ENCODE results near the gene GNAT1. TPM values are rescaled to one million over a fixed set of nuclear protein-coding genes. Genes with fewer than 3 reads are reported as not detected.

GNAT1 gene
- total RNA-seq, 2 donors from 2014 or later, result not detected

DNA sequence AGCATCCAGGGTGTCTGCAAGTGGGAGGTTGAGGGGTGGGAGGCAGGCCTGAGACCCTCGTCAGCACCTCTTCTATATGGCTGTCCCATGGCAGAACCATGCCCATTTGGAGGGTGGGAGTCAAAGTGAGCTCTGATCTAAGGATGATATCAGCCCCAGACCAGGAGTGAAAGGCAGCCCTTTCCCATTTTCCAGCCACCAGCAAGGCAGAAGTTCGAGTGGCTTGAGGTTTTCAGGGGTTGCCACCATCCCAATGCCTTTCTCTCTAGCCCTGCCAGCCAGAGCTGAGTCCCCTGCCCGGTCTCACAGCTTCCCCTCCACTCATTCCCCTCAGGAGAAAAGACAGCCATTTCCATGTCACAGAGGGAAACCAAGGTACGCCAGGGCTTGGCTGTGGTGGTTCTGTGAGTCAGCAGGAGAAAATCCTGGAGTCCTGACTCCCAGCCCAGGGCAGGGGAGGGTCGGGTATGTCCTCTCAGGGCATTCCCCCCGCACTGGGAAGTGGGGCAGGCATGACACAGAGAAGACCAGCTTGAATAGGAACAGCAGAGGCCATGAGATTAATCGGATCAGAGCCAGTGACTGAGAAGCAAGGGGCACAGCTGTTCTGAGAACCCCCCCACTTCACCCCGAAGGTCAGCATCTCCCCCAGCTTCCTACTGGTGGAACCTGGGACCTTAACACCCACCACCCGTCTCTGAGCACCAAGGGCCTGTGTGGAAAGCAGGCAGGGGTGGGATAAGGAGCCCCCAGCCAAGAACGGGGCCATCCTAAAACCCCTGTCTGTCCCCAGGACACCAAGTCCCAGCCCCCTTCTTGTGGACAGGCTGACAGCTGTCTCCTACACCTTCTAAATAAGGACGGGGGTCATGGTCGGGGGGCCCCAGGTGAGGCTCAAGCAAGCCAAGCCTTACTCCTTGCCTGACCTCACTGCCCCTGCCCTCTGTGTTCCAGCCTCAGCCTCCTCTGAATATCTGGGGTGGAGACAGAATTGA lies 12.7 kb downstream of the GNAT1 start:
- H3K36me3 ChIP-seq, result no peaks in the 10 kb centered on the region
- H3K27me3 ChIP-seq (replicated peaks; ENCODE audit: insufficient read depth), result no peaks in the 10 kb centered on the region
- TF ChIP-seq POLR2AphosphoS5 (IDR thresholded peaks at IDR 0.05) (no peak), CTCF (IDR thresholded peaks at IDR 0.05) (no peak), POLR2A (IDR thresholded peaks at IDR 0.05) (no peak)
- no peaks in the 10 kb centered on the region for H3K9me3 ChIP-seq
- H3K4me1 ChIP-seq (replicated peaks), result no peaks in the 10 kb centered on the region
- DNase-seq (ENCODE audit: low spot score), result no peak
- WGBS, result 81% methylated on average over 12 of the region's 12 CpGs
- intact Hi-C loops (cut with DNase I), result no loop called here
- no peak overlapping the region for H3K4me3 ChIP-seq
- no peak overlapping the region for H3K27ac ChIP-seq

DNA sequence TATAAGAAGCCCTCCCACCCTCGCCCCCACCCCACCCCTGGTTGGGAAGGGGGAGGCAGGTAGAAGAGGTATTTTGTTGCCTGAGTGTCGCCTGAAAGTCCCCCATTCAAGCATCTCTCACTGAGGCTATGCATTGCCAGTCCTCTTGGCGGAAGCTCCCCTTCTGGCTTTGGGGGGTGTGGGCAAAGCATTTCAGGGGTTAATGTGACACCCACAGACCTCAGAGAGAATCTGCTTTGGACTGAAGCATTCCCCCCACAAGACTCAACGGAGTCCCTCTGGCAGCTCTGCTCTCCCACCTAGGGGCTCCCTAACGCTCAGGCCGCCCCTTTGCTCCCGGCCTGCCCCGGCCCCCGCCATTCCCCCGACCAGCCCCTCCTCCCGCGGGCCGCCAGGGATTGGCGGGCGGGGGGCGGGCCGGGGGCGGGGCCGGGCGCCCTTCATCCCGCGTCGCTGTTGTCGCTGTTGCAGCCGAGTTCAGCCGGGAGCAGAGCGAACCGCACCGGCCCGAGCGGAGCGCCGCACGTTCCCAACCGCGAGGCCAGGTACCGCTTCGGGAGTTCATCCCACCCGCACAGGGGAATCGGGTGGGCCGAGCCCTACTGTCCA lies 13.5 kb downstream of the GNAT1 start, which contains the start of gene SLC38A3:
Gene SLC38A3 (plus strand): TSS at position 468 of the 609 bp plus-strand sequence. CDS start 8,929 bp downstream, outside the sequence.
- TF ChIP-seq POLR2AphosphoS5 (IDR thresholded peaks at IDR 0.05) (no peak), CTCF (IDR thresholded peaks at IDR 0.05) (no peak), POLR2A (IDR thresholded peaks at IDR 0.05) (no peak)
- Histone ChIP-seq H3K9me3 (no peaks in the 10 kb centered on the region), H3K4me3 (peak within 1 kb of the TSS; percentile 10 to 20), H3K4me1 (replicated peaks) (no peaks in the 10 kb centered on the region), H3K27ac (no peak within 1 kb of the TSS), H3K27me3 (replicated peaks; ENCODE audit: insufficient read depth) (no peaks in the 10 kb centered on the region), H3K36me3 (no peaks in the 10 kb centered on the region)
- DNase-seq (ENCODE audit: low spot score), result no peak
- intact Hi-C loops (cut with DNase I), result no loop called here
- WGBS, result 7% methylated on average over 23 of the region's 41 CpGs

- TF ChIP-seq POLR2A (IDR thresholded peaks at IDR 0.05) (no peak), POLR2AphosphoS5 (IDR thresholded peaks at IDR 0.05) (no peak), CTCF (IDR thresholded peaks at IDR 0.05) (no peak)
- H3K27me3 ChIP-seq (replicated peaks; ENCODE audit: insufficient read depth), result no peaks in the 10 kb centered on the region
- intact Hi-C loops (cut with DNase I), result no loop called here
- WGBS, result 5% methylated on average over 52 of the region's 67 CpGs
- H3K9me3 ChIP-seq, result no peaks in the 10 kb centered on the region
- H3K4me1 ChIP-seq (replicated peaks), result no peaks in the 10 kb centered on the region
- H3K4me3 ChIP-seq, result peak overlapping the region; percentile 10 to 20
- H3K27ac ChIP-seq, result no peak overlapping the region
- no peaks in the 10 kb centered on the region for H3K36me3 ChIP-seq
- DNase-seq (ENCODE audit: low spot score), result peak; percentile 32
Observed at GRCh38 chr3:50205413-50206276, 14.2 kb downstream of the GNAT1 start.

DNA sequence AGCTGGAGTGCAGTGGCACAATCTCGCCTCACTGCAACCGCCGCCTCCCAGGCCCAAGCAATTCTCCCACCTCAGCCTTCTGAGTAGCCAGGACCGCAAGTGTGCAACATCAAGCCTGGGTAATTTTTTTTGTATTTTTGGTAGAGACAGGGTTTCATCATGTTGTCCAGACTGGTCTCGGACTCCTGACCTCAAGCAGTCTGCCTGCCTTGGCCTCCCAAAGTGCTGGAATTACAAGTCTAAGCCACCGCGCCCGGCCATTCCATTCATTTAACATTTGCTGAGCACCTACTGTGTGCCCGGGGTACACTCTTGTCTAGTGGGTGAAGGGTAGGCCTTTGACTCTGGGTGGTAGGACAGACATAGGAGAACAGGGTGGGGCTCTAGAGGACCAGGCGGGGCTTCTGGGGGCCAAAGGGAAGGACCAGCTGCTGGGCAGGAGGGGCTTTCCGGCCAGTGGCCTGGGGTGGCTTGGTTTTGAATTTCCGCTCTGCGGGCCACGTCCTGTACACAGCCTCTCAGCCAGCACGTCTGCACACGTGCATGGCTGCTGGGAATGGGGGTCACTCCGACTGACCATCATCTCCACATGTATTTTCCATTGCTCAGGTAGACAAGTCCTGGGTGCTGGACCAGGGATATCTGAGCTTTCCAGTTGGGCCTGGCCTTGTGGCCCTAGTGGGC lies 16.1 kb downstream of the GNAT1 start:
- Histone ChIP-seq H3K9me3 (no peaks in the 10 kb centered on the region), H3K27ac (no peak overlapping the region), H3K36me3 (no peaks in the 10 kb centered on the region), H3K4me1 (replicated peaks) (no peaks in the 10 kb centered on the region), H3K27me3 (replicated peaks; ENCODE audit: insufficient read depth) (no peaks in the 10 kb centered on the region), H3K4me3 (no peak overlapping the region)
- no peak for TF ChIP-seq CTCF (IDR thresholded peaks at IDR 0.05)
- no peak for TF ChIP-seq POLR2A (IDR thresholded peaks at IDR 0.05)
- no peak for TF ChIP-seq POLR2AphosphoS5 (IDR thresholded peaks at IDR 0.05)
- 96% methylated on average over 17 of the region's 17 CpGs for WGBS
- intact Hi-C loops (cut with DNase I), result no loop called here
- no peak for DNase-seq (ENCODE audit: low spot score)
